GM18907 (cell line): ENCODE results near the gene SND1.

Experiments used
- ATAC-seq: cut with Tn5 transposase; IDR thresholded peaks from one replicate; pipeline ENCODE4 v1.9.1; 2021; ENCODE audit warnings: mild to moderate bottlenecking, moderate library complexity; ENCODE audit not compliant: unreplicated experiment

The SND1 gene

GRCh38 chr7:127682140-127682539 is 30.1 kb downstream of the SND1 start:
- ATAC-seq = no peak

- ATAC-seq = peak; percentile 82
Observed at GRCh38 chr7:127683776-127684681, 32.0 kb downstream of the SND1 start.

- ATAC-seq = no peak
Observed at GRCh38 chr7:127689194-127689772, 37.3 kb downstream of the SND1 start.

- ATAC-seq = no peak
Observed at GRCh38 chr7:127690337-127690736, 38.3 kb downstream of the SND1 start.

GRCh38 chr7:127690806-127691205 is 38.8 kb downstream of the SND1 start:
- ATAC-seq = no peak

- peak; percentile 64 for ATAC-seq
Observed at GRCh38 chr7:127692200-127692599, 40.2 kb downstream of the SND1 start.

GRCh38 chr7:127699853-127700252 is 47.9 kb downstream of the SND1 start:
- no peak for ATAC-seq

GRCh38 chr7:127702052-127702652 is 50.2 kb downstream of the SND1 start:
- no peak for ATAC-seq

- no peak for ATAC-seq
Observed at GRCh38 chr7:127702938-127703337, 50.9 kb downstream of the SND1 start.

GRCh38 chr7:127704211-127704610 is 52.2 kb downstream of the SND1 start:
- ATAC-seq = no peak

GRCh38 chr7:127705461-127705959 is 53.5 kb downstream of the SND1 start:
- ATAC-seq = no peak

GRCh38 chr7:127706766-127707165 is 54.8 kb downstream of the SND1 start:
- ATAC-seq = no peak

GRCh38 chr7:127708201-127708600 is 56.2 kb downstream of the SND1 start:
- no peak for ATAC-seq

- peak; percentile 81 for ATAC-seq
Observed at GRCh38 chr7:127708788-127709187, 56.8 kb downstream of the SND1 start.

GRCh38 chr7:127710635-127711034 is 58.6 kb downstream of the SND1 start:
- ATAC-seq = no peak

GRCh38 chr7:127711872-127712271 is 59.9 kb downstream of the SND1 start:
- no peak for ATAC-seq

GRCh38 chr7:127713006-127713405 is 61.0 kb downstream of the SND1 start:
- ATAC-seq = no peak

GRCh38 chr7:127713758-127714157 is 61.8 kb downstream of the SND1 start:
- ATAC-seq = no peak

GRCh38 chr7:127715272-127715671 is 63.3 kb downstream of the SND1 start:
- ATAC-seq = no peak

- ATAC-seq = no peak
Observed at GRCh38 chr7:127715901-127716300, 63.9 kb downstream of the SND1 start.

- peak; percentile 44 for ATAC-seq
Observed at GRCh38 chr7:127717502-127718339, 65.7 kb downstream of the SND1 start.
